HG02571 (cell line): ENCODE results near the gene THRB.

Experiments used
- ATAC-seq: cut with Tn5 transposase; IDR thresholded peaks from one replicate; pipeline ENCODE4 v1.9.1; 2021; ENCODE audit warnings: mild to moderate bottlenecking, moderate library complexity; ENCODE audit not compliant: unreplicated experiment

The THRB gene

DNA sequence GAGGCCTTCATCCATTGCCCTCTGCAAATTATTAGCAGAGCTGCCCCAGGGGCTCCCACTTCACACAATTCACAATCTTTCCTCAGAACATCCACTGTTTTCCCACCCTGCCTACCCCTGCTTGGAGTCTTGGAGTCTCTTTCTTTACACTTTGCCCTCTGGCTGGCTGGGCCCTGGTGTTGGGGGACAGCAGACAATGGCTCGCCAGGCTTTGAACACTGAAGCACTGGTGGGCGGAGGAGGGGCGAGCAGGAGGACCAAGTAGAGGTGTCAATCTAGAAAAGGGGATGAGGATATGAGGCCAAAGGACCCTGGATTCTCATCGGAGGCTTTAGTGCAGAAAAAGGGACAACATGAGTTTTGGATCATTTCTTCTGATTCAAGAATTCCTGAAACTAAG, 337.5 kb downstream of the THRB start:
- ATAC-seq: no peak

DNA sequence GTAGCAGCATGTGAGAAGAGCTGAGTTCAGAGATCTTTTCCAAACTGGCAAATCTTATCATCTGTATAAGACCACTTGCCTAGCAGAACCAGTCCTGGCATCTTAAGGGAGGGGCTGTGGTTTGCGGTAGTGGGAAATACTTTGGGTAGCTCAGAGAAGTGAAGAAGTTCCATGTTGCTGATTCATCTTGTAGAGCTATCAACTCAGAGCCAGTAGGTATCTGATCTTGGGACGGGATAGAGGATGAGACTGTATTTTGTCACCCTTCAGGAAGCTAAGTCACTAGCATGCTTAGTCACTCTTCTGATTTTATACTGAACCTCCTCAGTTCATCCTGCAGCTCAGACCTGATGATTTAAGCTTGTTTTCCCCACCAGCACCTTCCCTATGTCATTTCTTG, 338.2 kb downstream of the THRB start:
- ATAC-seq: no peak

DNA sequence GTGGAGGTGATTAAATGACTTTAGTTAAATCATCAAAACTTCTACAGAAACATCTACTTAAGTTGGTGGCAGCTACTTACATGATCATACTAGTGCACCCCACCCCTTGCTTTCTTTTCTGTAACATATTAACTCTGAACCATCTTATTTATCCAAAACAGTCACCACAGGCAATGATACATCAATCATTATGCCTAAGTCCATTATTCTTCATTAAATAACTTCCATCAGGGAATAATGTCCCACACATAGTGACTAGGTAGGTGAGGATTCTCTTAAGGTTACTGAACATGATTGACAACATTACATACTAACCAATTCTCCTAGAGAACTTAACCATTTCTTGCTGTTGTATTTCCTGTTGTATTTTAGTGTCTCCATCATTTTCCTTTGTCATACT, 339.4 kb downstream of the THRB start:
- no peak for ATAC-seq

DNA sequence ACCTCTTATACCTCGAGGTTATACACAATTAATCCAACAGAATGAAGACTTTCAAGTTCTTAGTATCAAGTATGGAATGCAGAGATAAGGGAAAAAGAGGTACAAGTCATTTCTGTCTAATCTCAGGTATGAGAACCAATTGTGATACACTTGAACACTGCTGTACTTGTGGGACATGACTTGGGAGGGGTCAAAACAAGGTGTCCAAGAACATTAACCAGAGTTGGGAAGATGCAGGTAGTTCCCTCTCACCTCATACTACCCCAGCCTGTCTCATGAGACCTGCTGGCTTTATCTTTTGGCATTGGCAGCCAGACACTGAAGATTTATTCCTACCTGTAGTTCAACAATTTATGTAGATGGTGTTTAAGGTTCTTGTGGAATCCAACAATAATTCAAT, 339.9 kb downstream of the THRB start:
- ATAC-seq: no peak

DNA sequence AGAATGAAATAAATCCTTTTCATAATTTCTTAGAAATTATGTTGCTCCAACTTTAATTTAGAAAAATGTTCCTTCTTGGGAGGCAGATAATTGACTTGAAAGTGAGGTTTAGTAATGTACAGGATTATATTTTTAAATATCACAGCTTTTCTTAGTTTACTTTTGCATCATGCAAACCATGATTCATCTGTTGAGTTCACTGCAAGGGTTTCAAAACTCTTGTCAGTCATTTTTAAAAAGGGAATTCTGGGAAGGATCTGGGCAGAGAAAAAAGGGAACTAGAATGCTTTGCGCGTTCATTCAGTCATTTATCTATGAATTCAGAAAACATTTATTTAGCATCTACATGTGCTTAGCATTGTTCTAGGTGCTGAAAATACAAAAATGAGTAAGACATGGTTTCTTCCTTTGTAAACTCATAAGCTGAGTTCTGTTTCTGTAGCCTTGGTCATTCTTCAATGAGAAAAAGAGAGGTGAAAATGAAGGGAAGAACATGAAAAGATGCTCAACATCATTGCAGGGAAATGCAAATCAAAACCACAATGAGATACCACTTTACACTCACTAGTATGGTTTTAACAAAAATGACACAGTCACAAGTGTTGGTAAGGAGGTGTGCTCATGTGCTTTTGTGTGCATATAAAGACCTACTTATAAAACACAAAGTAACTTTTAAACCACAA, 340.5 kb downstream of the THRB start:
- ATAC-seq: peak; percentile 79

DNA sequence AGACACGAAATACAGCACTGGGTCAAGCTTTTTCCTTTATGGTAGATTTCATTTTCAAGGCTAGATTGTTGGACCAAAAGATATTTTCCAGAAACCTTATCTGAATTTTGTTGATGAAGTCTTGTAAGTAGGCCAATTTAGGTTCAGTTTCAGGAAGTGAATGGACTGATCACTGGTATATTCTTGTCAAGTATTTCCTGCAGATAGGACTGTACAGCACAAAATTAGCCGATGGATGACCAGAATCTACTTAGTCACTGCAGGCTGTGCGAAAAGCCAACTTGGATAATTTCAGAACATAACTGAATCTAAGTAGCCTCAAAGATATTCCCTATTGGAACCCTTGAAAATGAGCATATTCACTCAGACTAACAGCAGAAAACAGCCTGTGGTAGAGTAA, 343.1 kb downstream of the THRB start:
- ATAC-seq: no peak

DNA sequence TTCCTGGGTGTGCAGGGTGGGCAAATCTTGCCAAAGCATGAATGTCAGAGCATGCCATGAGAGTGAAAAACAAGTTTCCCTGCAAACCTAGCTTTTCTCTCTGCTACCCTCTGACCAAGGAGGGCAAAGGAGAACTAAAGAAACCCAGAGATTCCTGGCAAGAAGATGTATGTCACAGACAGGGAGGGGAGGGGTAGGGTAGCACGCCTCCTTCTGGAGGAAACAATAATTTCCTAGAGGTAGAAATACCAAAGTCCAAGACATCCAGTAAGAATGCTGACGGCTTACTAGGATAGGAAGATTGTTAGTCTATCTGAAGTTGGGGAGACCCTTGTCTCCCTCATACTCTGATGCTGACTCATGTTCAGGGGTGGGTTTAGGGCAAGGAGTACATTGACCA, 345.6 kb downstream of the THRB start:
- no peak for ATAC-seq

DNA sequence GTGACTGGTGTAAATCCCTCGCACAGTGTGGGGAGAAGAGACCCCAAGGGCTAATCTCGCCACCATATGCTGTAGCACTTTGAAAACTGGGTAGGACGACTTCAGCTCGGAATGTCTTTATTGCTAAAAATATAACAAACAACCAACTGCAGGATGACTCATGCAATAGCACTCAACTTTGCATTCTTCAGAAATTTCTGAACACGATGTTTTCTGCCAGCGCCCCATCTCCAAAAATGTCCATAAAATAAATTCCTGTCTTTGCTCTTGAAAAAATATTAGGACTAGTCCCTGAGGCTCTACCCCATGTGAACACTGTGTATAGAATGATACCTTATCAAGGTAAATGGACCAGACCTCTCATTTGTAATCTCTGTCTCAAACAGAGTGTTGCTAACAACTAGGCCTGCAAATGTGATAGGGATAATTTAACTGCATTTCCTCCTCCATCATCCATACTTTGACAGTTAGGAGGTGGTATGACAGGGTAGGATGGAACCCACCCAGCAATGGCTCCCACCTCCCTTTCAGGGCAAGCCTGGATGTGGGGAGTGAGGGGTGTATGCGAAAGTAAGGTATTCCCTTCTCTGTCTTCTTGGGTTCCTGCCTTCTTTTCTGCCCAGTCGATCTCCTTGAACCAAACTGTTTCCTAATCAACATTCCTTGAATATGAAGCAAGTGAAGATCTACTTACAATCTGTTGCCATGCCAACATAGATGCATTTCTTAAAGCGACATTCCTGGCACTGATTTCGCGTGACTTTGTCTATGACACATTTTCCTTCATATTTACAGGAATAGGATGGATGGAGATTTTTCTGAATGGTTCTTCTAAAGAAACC, 348.4 kb downstream of the THRB start:
- no peak for ATAC-seq

DNA sequence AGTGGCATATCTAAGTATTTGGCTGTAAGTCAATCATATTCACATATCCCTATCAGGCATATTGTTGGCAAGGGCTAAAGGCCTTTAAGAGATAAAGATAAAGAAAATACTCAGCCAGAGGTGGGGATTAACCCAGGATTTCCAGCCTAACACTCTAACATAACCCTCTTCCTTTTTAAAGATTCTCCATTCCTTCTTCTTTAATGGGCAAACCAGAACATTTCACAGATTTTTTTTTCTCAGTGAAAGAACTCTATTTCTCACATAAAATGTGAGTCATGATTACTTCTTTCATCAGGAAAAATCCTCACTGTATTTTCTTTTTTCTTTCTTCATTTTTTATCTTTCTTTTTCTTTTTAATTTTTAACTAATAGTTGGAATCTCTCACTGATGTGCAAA, 349.2 kb downstream of the THRB start:
- ATAC-seq: no peak

DNA sequence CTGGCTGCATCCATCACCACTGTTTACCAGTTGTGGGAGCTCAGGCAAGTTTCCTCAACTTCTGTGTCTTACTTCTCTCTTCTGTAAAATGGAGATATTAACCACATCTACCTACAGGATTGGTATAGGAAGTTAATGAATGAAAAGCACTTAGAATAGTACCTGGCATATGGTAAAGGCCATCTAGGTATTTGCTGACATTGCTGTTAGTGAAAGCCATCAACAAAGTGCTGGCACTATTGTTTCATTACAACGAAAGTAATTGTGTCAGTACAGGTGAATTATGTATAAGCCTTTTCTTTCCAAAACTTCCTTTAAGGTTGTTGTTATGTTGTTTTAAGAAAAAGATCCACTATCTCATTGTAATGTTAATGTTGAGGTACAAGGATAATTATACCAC, 352.5 kb downstream of the THRB start:
- ATAC-seq: no peak

DNA sequence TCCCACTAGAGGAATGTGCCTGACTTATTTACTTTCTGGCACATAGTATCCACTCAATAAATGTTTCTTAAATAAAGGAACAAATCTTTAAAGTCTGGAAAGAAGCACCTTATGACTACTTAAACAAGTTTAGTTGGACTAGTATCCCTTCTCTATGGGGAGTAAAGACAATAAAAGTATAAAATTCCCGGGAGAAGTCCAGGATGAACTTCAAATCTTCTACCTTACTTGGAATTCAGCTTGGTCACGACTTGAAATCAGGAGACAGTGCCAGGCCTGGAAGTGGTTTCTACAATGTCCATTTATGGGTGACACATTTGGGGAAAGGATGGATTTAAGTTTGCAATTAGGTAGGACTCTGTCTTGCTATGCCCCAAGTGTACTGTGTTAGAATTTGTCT, 353.1 kb downstream of the THRB start:
- ATAC-seq: no peak

DNA sequence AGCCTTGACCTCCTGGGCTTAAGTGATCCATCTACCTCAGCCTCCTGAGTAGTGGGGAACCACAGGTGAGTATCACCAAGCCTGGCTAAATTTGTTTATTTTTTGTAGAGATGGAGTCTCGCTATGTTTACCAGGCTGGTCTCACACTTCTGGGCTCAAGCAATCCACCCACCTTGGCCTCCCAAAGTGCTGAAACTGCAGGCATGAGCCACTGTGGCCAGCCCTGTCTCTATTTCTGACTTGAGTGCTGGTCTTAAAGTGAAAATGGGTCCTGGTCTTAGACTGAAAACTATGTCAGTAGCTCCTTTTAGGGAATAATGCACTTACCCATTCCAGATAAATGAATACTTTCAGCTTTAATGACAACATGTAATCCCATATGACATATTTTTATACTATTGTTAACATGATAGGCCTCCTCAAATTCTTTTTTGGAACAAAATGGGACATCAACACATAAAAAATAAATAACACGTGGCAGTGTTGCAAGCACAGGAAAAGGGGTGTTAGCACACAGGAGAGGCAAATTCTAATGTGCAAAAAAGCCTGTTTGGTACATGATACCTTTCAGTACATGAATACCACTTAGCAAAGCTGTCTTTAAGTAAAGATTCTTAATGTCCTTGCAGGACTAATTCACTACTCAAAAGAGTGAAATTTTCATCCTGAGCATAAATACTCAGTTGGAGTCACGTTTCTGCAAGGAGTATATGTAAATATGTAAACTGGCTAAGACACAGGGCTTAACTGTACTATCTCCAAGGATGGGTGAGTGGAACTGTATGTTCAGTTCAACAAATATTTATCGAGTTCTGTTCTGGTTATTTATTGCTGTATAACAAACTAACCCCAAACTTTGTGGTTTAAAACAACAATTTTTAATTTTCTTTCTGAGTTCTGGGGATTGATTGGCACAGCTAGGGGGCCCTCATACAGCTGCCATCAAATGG, 354.9 kb downstream of the THRB start:
- no peak for ATAC-seq

DNA sequence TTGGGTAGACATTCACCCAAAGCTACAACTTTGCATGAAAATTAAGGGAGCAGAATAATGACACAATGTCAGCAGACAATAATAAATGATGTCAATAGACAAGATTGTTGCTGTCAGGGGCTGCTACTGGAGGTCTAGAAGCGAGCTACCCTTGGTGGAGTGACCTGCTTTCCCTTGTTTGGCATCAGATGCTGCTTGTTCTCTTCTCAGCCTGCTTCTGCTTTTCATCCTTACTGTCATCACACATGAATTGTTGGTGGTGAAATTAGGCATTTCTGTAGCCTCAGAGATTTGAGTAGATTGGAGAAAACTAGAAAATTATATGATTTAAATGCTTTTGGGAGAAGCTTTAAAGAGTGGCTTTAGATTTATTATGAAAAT, 355.8 kb downstream of the THRB start:
- no peak for ATAC-seq

DNA sequence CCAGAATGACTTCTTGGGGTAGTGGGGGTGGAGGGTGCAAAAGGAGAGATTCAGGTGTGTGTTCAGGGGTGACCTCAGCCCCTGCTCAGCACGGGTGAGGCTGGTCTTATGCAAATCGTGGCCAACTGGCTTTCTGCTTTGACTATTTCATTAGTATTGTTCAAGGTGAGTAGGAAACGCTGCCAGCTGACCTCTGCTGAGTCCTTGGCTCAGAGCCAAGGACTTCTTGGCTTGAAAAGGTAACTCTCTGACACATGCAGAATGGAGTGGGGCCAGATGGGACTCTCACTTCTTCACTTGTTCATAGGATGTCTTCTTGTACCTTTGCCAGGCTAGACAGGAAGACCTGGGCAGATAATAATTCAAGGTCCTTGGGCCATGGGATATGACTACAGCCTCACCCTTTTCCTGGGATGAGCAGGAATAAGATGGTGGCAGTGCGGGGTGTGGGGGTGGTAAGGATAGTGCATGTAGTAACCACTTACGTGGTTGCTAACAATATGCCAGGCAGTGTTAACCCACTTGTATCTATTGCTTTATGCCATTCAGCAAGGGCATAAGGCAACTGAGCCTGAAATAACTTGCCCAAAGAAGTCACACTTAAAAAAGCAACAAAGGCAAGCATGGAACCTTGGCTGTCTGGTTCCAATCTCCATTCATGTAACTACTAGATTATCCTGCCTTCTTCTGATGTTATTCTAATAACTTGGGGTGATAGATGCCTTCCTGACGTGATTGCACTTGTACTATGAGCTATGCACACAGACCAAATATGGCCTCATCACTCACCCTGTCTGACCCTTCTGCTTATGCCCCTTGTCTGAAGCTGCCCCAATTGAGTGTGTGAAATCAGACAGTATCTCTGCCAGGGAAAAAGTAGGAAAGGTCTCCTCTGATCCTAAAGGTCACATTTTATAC, 356.4 kb downstream of the THRB start:
- ATAC-seq: no peak

DNA sequence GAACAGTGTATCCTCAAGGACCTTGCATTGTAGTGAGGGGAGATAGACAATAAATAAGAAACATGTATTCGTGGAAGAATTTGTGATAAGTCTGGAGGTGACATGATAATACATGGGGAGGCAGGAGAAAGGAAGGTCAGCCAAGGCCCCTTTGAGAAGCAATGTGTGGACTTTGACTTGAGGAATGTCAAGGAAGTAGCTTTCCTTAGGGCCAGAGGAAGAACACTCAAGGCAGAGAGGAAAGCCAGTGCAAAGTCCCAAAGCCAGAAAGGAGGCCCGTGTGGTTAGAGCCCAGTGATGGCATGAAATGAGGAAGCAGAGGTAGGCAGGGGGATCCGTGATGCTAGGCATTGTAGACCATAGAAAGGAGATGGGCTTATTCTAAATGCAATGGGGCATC, 357.3 kb downstream of the THRB start:
- no peak for ATAC-seq

DNA sequence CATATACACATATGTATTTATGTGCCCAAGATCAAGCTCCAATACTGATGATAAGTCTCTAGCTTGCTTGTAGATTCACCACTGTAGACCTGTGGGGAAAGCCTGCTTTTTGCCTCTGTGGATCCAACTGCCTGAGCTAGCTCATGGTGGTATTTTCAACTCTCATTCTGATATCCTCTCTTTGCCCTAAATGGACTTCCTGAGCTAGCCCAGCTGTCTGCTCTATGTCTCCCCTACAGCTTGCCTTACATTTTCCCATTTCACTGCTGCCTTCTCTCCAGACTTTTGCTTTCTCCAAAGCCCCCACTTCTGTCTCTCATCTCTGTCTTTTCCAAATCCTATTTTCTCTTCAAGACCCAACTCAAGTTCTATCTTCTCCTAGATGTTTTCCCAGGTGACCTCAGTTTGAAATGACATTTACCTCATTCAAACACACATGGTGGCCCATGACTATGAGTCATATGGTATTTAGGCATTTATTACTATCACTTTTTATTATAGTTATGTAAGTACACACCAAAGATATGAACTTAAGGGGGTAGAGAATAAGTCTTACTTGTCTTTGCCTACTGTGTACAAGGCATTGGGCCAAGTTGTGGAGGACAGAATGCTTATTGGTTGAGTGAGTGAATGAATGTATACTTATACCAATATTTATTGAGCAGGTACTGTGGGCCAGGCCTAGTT, 357.9 kb downstream of the THRB start:
- ATAC-seq: no peak

DNA sequence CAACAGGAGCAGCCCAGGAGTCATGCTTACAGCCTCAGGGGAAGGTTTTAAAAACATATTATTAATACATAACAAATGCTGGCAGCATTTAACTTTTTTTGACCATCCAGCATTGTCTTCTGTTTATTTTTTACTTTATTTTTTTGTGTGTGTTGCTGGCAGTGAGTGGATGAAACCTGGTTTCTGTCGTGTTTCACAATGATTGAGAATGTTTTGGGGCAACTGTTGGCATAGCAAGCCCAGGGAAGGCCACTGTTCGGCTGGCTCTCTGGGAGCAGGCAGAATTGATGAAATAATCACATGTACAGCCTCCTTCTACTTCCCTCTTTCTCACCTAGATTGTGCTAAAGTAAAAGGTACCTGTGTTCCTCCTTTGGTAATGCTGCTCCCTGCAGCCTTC, 359.4 kb downstream of the THRB start:
- ATAC-seq: no peak

DNA sequence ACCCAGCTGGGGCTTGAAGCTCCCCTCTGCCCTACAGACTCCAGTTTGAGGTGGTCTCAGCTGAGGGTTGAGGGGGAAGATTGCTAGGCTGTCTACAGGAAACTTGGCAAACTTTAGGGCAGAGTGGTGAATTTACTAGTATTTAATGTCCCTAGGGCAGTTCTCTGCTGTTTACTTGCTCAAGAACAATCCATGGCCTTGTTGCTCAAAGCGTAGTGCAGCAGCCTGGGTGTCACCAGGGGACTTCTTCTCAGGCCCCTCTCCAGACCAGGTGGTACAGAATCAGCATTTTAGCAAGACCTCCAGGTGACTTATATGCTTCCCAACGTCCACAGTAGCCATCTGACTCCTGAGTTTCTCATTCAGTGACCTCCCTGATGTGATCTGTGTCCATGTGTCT, 360.7 kb downstream of the THRB start:
- no peak for ATAC-seq

DNA sequence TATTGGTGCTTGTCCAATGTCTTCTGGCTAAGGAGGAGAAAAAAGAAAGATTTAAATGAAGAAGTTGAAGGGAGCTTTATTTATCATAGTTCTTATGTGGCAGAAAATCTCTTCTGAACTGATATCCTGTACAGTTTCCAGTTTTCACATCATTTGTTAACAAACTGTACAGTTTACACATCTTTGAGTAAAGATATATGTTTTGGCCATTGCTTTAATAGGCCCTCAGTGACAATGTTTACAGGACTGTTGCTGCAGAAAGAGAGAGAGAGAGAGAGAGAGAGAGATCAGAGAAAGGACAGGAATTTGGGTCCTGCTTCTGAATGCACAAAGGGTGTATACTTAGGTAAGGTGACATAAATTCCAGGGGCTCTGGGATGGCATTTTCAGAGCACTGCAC, 361.2 kb downstream of the THRB start:
- ATAC-seq: no peak

DNA sequence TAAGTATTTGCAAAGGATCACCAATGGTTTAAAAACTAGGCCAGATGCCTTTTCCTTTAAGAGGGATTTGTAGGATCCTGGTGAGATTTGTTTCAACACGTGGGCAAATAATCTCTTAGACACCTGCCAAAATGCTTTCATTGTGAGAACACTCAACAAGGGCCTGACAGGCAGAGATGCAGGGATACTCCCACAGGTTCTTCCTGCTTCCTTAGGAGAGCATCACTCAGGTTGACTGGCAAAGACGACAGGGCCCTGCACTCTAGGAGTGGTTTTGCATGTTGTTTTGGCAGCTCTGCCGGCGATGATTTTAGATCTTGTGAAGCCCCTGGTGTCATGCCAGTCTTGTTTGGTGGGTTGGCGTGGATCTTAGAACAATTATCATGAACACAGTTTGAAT, 365.1 kb downstream of the THRB start:
- no peak for ATAC-seq
